ENCODE data around the gene PLCB3. TPM values are rescaled to one million over a fixed set of nuclear protein-coding genes. Genes with fewer than 3 reads are reported as not detected.

Gene PLCB3
- polyA plus RNA-seq, 1 donor from 2014 or later, result 2.1 TPM

- H3K9me3 ChIP-seq (ENCODE audit: low read length), result no peaks in the 10 kb centered on the region
- no peak overlapping the region for H3K4me3 ChIP-seq (ENCODE audit: low read length)
- no peak overlapping the region for H2AFZ ChIP-seq (ENCODE audit: low read depth, low read length)
- TF ChIP-seq EZH2 (IDR thresholded peaks at IDR 0.05; ENCODE audit: borderline replicate concordance, insufficient read depth, low read length, poor library complexity, severe bottlenecking) (no peak), CTCF (IDR thresholded peaks at IDR 0.05; ENCODE audit: poor library complexity, severe bottlenecking) (no peak)
- no peak overlapping the region for H3K9ac ChIP-seq (ENCODE audit: low read length)
- H3K4me2 ChIP-seq (ENCODE audit: low read length), result no peak overlapping the region
- H3K27me3 ChIP-seq (ENCODE audit: insufficient read depth, low read depth, low read length), result no peaks in the 10 kb centered on the region
- H3F3A ChIP-seq (ENCODE audit: insufficient read depth, low read length, poor library complexity, severe bottlenecking), result no peaks in the 10 kb centered on the region
- H3K79me2 ChIP-seq (replicated peaks; ENCODE audit: insufficient read depth, low read length), result peaks cover 5% of the 10 kb centered on the region
- no peaks in the 10 kb centered on the region for H3K36me3 ChIP-seq (ENCODE audit: insufficient read depth, low read length)
- no peaks in the 10 kb centered on the region for H3K9me2 ChIP-seq (ENCODE audit: insufficient read depth, low read length)
- no peak overlapping the region for H3K27ac ChIP-seq (ENCODE audit: low read length)
- no peaks in the 10 kb centered on the region for H4K20me1 ChIP-seq (ENCODE audit: insufficient read depth)
Observed at GRCh38 chr11:64278576-64279190, 27.4 kb downstream of the PLCB3 start.

- Histone ChIP-seq H3K9ac (ENCODE audit: low read length) (no peak overlapping the region), H3K27me3 (ENCODE audit: insufficient read depth, low read depth, low read length) (no peaks in the 10 kb centered on the region), H3K4me3 (ENCODE audit: low read length) (no peak overlapping the region), H3K36me3 (ENCODE audit: insufficient read depth, low read length) (no peaks in the 10 kb centered on the region), H3K4me2 (ENCODE audit: low read length) (no peak overlapping the region), H3F3A (ENCODE audit: insufficient read depth, low read length, poor library complexity, severe bottlenecking) (no peaks in the 10 kb centered on the region), H3K79me2 (replicated peaks; ENCODE audit: insufficient read depth, low read length) (peaks cover 11% of the 10 kb centered on the region), H2AFZ (ENCODE audit: low read depth, low read length) (no peak overlapping the region), H3K9me2 (ENCODE audit: insufficient read depth, low read length) (no peaks in the 10 kb centered on the region), H3K27ac (ENCODE audit: low read length) (no peak overlapping the region), H3K9me3 (ENCODE audit: low read length) (no peaks in the 10 kb centered on the region), H4K20me1 (ENCODE audit: insufficient read depth) (no peaks in the 10 kb centered on the region)
- TF ChIP-seq EP300 (conservative IDR thresholded peaks at IDR 0.05; ENCODE audit: poor library complexity, severe bottlenecking) (no peak), EZH2 (IDR thresholded peaks at IDR 0.05; ENCODE audit: borderline replicate concordance, insufficient read depth, low read length, poor library complexity, severe bottlenecking) (no peak), CTCF (IDR thresholded peaks at IDR 0.05; ENCODE audit: poor library complexity, severe bottlenecking) (no peak), REST (IDR thresholded peaks at IDR 0.05; ENCODE audit: borderline replicate concordance) (no peak), RAD21 (conservative IDR thresholded peaks at IDR 0.05) (no peak), TAF1 (IDR thresholded peaks at IDR 0.05; ENCODE audit: low read depth) (no peak), SMC3 (conservative IDR thresholded peaks at IDR 0.05; ENCODE audit: poor library complexity) (no peak), POLR2AphosphoS5 (IDR thresholded peaks at IDR 0.05) (no peak), MXI1 (conservative IDR thresholded peaks at IDR 0.05; ENCODE audit: poor library complexity, severe bottlenecking) (no peak)
Observed at GRCh38 chr11:64281957-64282770, 30.8 kb downstream of the PLCB3 start.
